ENCODE data around the gene ATP2A3. TPM values are rescaled to one million over a fixed set of nuclear protein-coding genes. Genes with fewer than 3 reads are reported as not detected.

The ATP2A3 gene
- polyA plus RNA-seq, 3 donors from 2014 or later, result 29.6 to 116 (median 35.1) TPM

DNA sequence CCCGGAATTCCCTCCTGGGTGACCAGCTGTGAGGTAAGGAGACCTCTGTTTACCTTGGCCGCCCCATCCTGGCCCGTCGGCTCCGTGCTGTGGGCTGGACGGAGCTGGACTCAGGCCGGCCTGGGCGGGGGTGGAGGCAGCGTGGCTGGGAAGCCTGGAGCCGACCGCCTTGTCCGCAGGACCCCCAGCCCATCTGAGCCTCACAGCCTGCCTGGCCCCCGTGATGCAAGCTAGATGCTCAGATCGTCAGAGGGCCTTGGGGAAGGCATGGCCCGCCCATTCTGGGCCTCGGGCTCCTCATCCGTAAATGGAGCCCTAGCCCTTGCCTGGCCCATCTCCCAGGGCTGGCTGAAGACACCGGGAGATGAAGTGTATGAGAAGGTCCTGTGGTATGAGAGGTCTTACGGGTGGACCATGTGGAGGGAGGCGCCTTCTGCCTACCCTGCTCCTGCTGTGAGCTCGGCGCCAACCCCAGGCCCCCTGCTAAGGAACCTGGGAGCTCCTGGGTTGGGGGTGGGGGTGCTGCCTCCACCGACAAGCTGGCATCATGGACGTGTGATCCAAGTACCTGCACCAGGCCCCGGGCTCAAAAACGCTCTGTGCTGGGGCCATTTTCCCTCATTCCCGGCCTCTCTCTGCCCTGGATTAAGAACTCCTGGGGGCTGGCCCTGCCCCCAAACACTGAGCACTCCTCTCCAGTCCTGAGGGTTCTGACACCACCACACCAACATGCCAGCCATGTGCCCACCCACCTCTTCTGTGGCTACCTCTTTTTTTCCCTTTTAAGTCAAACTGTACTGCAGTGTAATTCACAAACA is 42.5 kb downstream of the ATP2A3 start:
- Mint-ChIP-seq H3K27ac (peak overlapping the region in 1 of 6 donors; percentile 17), H3K36me3 (peaks cover 0 to 7% (median 0%) of the 10 kb centered on the region in 3 donors), H3K4me1 (peaks cover 6 to 11% of the 10 kb centered on the region in 2 donors), H3K9me3 (no peaks in the 10 kb centered on the region), H3K4me3 (no peak overlapping the region), H3K27me3 (ENCODE audit: low read depth in 3 of 3) (peaks cover 6 to 9% (median 7%) of the 10 kb centered on the region in 3 donors)
- no peak for DNase-seq

DNA sequence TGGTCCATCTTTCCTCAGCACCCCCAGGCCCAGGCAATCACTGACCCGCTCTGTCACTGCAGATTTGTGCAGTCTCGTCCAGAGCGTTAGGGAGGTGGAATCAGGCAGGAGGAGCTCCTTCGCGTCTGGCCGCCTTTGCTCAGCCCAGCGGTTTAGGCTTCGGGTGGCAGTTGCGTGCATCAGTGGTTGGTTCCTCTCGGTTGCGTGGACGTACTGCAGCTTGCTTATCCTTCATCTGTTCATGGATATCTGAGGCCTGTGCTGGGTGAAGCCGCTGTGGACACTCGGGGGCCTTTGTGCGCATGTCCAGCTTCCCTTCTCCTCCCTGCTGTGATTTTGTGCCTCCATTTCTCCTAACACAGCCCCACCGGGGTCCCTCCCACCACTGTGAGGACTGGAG is 43.2 kb downstream of the ATP2A3 start:
- Mint-ChIP-seq H3K4me1 (peaks cover 13 to 18% of the 10 kb centered on the region in 2 donors), H3K36me3 (peaks cover 0 to 7% (median 0%) of the 10 kb centered on the region in 3 donors), H3K4me3 (no peak overlapping the region), H3K27me3 (ENCODE audit: low read depth in 3 of 3) (peaks cover 6 to 9% (median 7%) of the 10 kb centered on the region in 3 donors), H3K27ac (peak overlapping the region in 1 of 6 donors; percentile 34), H3K9me3 (no peaks in the 10 kb centered on the region)
- no peak for DNase-seq

DNA sequence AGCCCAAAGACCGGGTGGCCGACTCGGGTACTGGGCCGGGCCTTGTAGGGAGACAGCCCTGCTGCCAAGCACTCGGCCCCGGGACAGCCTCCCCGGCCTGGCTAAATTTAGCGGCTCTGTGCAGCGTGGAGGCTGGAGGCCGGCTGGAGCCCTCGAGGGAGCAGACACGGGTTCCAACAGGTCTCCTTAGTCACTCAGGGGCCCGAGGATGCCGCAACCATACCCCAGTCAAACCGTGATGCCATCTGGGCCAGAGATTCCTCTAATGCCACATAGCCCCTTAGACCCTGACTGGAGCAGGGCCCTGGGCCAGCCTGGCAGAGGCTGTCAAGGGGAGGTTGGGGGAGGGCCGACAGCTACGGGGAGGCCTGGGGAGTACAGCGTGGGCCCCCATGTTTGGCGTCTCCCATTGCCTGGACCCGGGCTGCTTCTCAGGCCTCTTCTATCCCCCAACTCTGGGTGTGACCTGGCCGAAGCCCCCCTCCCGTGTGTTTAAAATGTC is 45.1 kb downstream of the ATP2A3 start:
- peaks cover 5 to 10% (median 6%) of the 10 kb centered on the region in 3 donors for H3K27me3 Mint-ChIP-seq (ENCODE audit: low read depth in 3 of 3)
- no peak overlapping the region for H3K27ac Mint-ChIP-seq
- H3K4me3 Mint-ChIP-seq, result no peak overlapping the region
- H3K9me3 Mint-ChIP-seq, result no peaks in the 10 kb centered on the region
- no peak for DNase-seq
- peaks cover 29 to 32% of the 10 kb centered on the region in 2 donors for H3K4me1 Mint-ChIP-seq
- H3K36me3 Mint-ChIP-seq, result peaks cover 0 to 3% (median 0%) of the 10 kb centered on the region in 3 donors

DNA sequence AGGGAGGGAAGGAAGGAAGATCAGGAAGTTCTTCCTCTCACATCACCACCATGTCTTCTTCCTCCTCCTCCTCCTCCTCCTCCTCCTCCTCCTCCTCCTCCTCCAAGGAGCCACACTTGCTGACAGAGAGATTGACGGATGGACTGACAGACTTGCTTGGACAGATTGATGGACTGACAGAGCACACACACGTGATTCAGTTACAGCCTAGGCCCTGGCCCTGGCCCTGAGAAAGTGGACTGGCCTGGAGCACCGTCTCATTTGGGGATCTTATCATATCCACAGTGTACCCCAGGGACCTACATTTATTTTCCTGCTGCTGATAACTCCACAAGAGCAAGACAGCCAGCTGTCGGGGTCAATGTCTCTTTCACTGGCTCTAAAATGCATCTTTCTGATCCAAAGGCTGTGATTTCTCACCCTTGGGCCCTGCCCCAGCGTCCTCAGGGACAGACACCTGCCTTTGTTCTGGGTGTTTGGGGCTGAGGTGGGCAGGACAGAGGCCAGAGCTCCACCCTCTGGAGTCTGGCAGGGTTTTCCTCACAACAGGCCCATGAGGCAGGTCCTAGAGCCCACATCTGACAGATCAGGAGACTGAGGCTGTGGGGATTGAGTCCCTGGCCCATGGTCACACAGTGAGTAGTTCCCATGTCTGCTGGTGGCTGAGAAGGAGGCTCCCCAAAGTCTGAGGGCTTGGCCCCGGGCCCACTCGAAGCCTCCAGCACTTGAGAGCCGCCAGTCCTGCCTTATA is 45.7 kb downstream of the ATP2A3 start:
- H3K9me3 Mint-ChIP-seq, result no peaks in the 10 kb centered on the region
- peak overlapping the region in 1 of 5 donors; percentile 35 for H3K4me3 Mint-ChIP-seq
- peak overlapping the region in 4 of 6 donors; percentile 31 to 61 (median 46) for H3K27ac Mint-ChIP-seq
- H3K4me1 Mint-ChIP-seq, result peaks cover 35 to 38% of the 10 kb centered on the region in 2 donors
- no peak for DNase-seq
- peaks cover 5 to 10% (median 6%) of the 10 kb centered on the region in 3 donors for H3K27me3 Mint-ChIP-seq (ENCODE audit: low read depth in 3 of 3)
- no peaks in the 10 kb centered on the region for H3K36me3 Mint-ChIP-seq

DNA sequence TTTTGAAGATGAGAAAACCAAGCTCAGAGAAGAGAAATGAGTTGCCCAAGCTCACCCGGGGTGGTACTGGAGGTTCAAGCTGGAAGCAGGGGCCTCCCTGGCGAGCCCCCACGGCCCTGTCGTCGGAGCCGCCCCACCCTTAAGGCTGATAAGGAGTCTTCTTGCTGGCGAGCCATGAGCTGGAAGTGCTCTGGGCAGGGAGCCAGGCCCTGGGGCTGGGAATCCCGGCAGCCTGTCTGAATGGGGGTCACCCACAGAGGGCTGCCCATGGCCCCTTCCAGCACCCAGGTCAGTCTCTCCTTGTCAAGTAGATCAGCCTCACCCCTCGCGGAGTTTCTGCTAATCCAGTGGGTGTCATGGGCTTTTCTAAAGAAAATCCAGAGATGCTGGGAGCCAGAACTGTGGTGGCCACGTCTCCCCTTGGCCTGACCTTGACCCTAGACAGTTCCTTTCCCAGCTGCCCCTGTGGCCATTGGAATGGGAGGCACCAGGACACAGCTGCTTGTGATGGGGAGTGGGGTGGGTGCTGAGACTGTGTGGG is 46.8 kb downstream of the ATP2A3 start:
- Mint-ChIP-seq H3K27me3 (ENCODE audit: low read depth in 3 of 3) (peaks cover 5 to 11% (median 5%) of the 10 kb centered on the region in 3 donors), H3K4me3 (peak overlapping the region in 1 of 5 donors; percentile 83), H3K4me1 (peaks cover 37 to 40% of the 10 kb centered on the region in 2 donors), H3K9me3 (no peaks in the 10 kb centered on the region), H3K36me3 (no peaks in the 10 kb centered on the region), H3K27ac (peak overlapping the region in 3 of 6 donors; percentile 65 to 87 (median 86))
- no peak for DNase-seq

DNA sequence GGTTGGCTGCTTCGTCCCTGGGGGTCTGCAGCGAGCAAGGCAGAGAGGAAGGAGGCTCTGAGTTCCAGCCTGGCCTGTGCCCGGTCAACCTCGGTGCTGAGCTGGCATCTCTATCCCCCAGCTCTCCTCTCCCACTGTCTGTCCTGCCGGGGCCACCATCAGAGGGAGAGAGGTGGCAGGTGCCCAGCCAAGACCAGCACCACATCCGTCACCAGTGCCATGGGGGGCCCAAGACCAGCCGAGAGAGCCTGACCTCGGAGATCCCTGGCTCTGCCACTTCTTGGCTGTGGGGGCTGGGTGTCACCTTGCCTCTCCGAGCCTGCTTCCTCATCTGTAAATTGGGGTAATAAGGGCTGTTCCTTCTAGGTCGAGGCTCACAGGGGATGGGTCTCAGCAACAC is 47.4 kb downstream of the ATP2A3 start:
- Mint-ChIP-seq H3K27ac (peak overlapping the region in 5 of 6 donors; percentile 65 to 91 (median 86)), H3K36me3 (no peaks in the 10 kb centered on the region), H3K4me1 (peaks cover 38 to 42% of the 10 kb centered on the region in 2 donors), H3K27me3 (ENCODE audit: low read depth in 3 of 3) (peaks cover 2 to 13% (median 5%) of the 10 kb centered on the region in 3 donors), H3K9me3 (no peaks in the 10 kb centered on the region), H3K4me3 (peak overlapping the region; percentile 66 to 83 (median 75))
- peak; percentile 27 to 33 (median 30) for DNase-seq

DNA sequence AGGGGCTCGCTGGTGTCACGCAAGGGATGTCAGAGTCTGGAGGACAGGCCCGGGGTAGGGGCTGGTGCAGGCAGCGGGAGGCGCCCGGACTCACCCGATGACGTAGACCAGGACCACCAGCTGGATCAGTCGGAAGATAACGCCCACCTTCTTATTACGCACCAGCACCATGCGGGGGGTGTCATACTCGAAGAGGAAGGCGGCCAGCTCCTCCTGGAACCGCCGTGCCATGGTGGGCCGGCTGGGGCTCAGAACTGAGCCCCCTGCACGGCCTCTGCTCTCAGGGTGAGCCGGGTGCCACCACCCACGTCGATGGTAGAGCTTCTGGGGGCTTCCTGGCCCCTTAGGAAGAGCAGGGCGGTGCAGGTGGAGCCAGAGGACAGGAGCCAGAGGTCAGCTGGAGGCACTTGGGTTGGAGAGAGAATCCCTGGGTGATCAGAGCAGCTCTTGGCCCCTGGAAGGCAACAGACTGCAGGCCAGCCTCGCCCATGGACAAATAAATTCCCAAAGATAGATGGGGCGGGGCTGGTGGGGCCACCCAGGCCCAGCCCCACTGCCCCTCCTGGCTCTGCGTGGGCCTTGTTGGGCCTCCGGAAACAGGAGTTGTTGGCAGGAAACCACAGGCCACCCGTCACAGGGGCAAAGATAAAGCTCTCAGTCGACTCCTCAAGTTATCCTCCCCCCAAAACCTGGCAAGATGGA is 48.1 kb downstream of the ATP2A3 start, which contains the start of gene P2RX1:
TSS of gene P2RX1 (minus strand) at position 471 of the 702 bp plus-strand sequence. CDS start at position 231, 240 bp downstream.
- peaks cover 45 to 48% of the 10 kb centered on the region in 2 donors for H3K4me1 Mint-ChIP-seq
- DNase-seq, result peak; percentile 53 to 57 (median 54)
- H3K36me3 Mint-ChIP-seq, result no peaks in the 10 kb centered on the region
- peak within 1 kb of the TSS; percentile 76 to 97 (median 89) for H3K27ac Mint-ChIP-seq
- H3K4me3 Mint-ChIP-seq, result peak within 1 kb of the TSS; percentile 67 to 84 (median 79)
- H3K27me3 Mint-ChIP-seq (ENCODE audit: low read depth in 3 of 3), result peaks cover 5 to 15% (median 6%) of the 10 kb centered on the region in 3 donors
- H3K9me3 Mint-ChIP-seq, result no peaks in the 10 kb centered on the region

DNA sequence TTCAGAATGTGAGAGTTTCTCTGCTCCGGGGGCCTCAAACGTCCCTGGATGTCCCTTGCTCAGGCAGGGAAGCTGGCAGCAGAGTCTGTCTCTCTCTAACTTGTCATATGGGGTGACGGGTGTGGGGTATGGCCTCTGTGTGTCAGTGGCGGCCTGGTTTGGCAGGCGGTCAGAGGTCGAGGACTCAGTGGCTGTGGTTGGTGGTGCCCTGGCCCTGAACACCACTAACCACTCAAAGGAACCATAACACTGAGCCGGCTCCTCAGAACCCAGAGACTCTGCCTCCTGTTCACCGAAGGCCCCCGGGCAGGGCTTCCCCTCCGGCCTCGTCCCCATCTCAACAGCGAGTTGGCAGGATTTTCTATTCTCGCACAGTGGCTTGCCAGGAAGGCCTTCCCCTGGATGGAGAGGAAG is 48.6 kb downstream of the ATP2A3 start:
- Mint-ChIP-seq H3K4me3 (peak overlapping the region; percentile 67 to 84 (median 79)), H3K27me3 (ENCODE audit: low read depth in 3 of 3) (peaks cover 7 to 17% (median 9%) of the 10 kb centered on the region in 3 donors), H3K36me3 (no peaks in the 10 kb centered on the region), H3K9me3 (no peaks in the 10 kb centered on the region), H3K27ac (peak overlapping the region; percentile 76 to 97 (median 89)), H3K4me1 (peaks cover 48 to 54% of the 10 kb centered on the region in 2 donors)
- DNase-seq, result peak; percentile 77 to 78 (median 78)

DNA sequence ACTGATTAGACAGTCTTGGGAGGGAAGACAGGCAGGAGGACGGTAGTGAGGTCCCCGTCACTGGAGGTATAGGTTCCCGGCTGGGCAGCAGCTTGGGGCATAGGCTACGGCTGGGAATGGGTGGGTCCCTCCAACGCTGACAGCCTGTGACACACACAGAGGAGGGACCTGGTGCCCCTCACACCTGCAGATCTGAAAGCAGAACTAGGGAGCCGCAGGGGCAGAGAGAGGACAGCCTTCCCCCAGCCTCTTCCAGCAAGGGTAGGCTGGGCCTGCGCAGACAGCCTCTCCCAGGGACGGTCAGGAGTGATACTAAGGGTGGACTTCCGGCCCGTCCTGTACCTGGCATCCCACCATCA is 49.9 kb downstream of the ATP2A3 start:
- Mint-ChIP-seq H3K36me3 (no peaks in the 10 kb centered on the region), H3K4me3 (peak overlapping the region in 4 of 5 donors; percentile 19 to 60 (median 40)), H3K27ac (peak overlapping the region in 4 of 6 donors; percentile 46 to 86 (median 80)), H3K27me3 (ENCODE audit: low read depth in 3 of 3) (peaks cover 9 to 17% (median 11%) of the 10 kb centered on the region in 3 donors), H3K4me1 (peaks cover 48 to 56% of the 10 kb centered on the region in 2 donors), H3K9me3 (no peaks in the 10 kb centered on the region)
- no peak for DNase-seq

DNA sequence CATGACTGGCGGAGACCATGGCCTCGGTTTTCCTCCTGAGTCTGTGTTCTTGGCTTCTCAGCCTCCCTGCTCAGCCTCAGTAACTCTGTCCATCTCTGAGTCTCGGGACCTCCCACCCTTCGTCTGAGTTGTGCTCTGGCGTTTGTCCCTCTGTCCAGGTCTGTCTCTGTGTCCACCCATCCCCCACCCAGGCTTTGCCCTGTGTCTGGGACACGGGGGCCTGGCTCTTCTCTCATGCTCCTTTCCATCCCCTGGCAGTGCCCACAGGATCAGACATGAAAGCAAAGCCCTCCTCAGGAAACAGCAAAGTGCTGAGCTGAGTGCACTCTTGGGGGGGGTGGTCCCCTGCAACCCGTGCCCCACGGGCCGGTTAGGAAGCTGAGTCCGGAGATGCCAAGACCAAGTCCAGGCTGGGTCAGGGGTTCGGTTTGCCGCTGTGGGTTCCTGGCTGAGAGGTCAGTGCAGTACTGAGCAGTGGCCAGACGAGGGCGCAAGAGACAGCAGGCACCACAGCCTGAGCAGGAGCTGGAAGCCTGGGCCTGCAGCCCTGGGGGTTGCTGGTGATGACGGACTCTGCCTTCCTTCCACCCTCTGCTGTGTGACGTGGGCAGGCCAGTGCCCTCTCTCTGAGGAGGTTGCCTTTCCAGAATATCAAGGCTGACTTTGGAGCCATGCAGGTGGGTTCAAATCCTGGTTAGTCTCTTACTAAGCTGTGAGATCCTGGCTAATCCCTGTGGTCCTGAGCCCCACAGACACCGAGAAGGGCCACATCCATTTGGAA is 50.5 kb downstream of the ATP2A3 start:
- peak; percentile 79 to 82 (median 80) for DNase-seq
- peak overlapping the region in 4 of 5 donors; percentile 19 to 60 (median 40) for H3K4me3 Mint-ChIP-seq
- H3K9me3 Mint-ChIP-seq, result no peaks in the 10 kb centered on the region
- peaks cover 9 to 18% (median 11%) of the 10 kb centered on the region in 3 donors for H3K27me3 Mint-ChIP-seq (ENCODE audit: low read depth in 3 of 3)
- H3K36me3 Mint-ChIP-seq, result no peaks in the 10 kb centered on the region
- peak overlapping the region in 5 of 6 donors; percentile 46 to 86 (median 76) for H3K27ac Mint-ChIP-seq
- H3K4me1 Mint-ChIP-seq, result peaks cover 48 to 56% of the 10 kb centered on the region in 2 donors

DNA sequence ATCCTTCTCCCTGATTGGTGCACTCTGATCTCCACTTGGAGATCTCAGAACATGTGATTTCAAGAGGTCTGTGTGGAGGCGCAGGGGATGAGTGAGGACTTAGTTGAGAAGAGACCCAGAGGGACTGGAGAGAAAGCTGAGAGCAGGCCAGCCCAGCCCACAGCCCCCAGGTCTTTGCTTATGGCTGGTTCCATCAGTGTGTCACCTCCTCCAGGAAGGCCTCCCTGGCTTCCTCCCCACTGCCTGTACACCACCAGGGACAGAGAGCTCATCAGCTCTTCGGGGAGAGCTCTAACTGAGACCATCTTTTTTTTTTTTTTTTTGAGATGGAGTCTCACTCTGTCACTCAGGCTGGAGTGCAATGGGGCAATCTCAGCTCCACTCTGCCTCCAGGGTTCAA is 51.4 kb downstream of the ATP2A3 start:
- no peak for DNase-seq
- H3K4me3 Mint-ChIP-seq, result peak overlapping the region in 1 of 5 donors; percentile 18
- peaks cover 48 to 52% of the 10 kb centered on the region in 2 donors for H3K4me1 Mint-ChIP-seq
- H3K27ac Mint-ChIP-seq, result peak overlapping the region in 3 of 6 donors; percentile 15 to 84 (median 54)
- H3K9me3 Mint-ChIP-seq, result no peaks in the 10 kb centered on the region
- H3K36me3 Mint-ChIP-seq, result no peaks in the 10 kb centered on the region
- H3K27me3 Mint-ChIP-seq (ENCODE audit: low read depth in 3 of 3), result peaks cover 9 to 18% (median 11%) of the 10 kb centered on the region in 3 donors
